Epithelial cell of esophagus (primary cell): Measurements from ENCODE around the gene GNAS-AS1.

Source experiments
- DNase-seq: peaks from one replicate; pipeline ENCODE4 v3.0.0; 2010; ENCODE audit warnings: low read depth
- H3K4me3 ChIP-seq: 2 replicates; pipeline ENCODE4 v1.5.1; 2011; ENCODE audit warnings: mild to moderate bottlenecking, low read length, control low read depth
- TF ChIP-seq, protein P1 (sequence below): IDR thresholded peaks from 2 replicates; pipeline ENCODE4 v1.5.1; 2011; ENCODE audit warnings: low read depth, mild to moderate bottlenecking, low read length, control low read depth, inconsistent platforms; ENCODE audit not compliant: insufficient read depth; ENCODE audit errors: missing control alignments

Gene GNAS-AS1

GRCh38 chr20:58870293-58871014, 19.8 kb upstream of the GNAS-AS1 start:
- DNase-seq: peak; percentile 60
- TF ChIP-seq, protein P1, sequence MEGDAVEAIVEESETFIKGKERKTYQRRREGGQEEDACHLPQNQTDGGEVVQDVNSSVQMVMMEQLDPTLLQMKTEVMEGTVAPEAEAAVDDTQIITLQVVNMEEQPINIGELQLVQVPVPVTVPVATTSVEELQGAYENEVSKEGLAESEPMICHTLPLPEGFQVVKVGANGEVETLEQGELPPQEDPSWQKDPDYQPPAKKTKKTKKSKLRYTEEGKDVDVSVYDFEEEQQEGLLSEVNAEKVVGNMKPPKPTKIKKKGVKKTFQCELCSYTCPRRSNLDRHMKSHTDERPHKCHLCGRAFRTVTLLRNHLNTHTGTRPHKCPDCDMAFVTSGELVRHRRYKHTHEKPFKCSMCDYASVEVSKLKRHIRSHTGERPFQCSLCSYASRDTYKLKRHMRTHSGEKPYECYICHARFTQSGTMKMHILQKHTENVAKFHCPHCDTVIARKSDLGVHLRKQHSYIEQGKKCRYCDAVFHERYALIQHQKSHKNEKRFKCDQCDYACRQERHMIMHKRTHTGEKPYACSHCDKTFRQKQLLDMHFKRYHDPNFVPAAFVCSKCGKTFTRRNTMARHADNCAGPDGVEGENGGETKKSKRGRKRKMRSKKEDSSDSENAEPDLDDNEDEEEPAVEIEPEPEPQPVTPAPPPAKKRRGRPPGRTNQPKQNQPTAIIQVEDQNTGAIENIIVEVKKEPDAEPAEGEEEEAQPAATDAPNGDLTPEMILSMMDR: peak; percentile 97
- H3K4me3 ChIP-seq: no peak overlapping the region

GRCh38 chr20:58869662-58870227, 19.0 kb upstream of the GNAS-AS1 start:
- H3K4me3 ChIP-seq: no peak overlapping the region
- TF ChIP-seq, protein P1: no peak
- no peak for DNase-seq

DNA sequence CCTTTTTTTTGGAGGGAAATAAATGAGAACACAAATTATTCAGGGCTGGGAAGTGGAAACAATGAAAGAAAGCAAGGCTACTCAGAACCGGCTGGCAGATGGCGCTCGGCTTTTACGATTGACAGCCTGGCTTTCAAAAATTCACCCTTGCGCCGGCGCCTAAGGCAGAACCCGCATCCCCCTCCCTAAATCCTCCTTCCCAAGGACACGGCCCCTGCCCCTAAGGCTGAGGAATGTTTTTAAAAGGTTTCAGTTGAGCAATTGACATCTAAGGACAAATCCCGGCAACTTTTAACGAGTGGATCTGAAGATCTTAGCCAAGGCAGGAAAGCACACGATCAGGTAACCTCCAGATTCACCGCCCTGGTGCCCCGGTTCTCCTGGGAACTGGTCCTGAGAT, 18.1 kb upstream of the GNAS-AS1 start:
- DNase-seq: peak; percentile 29
- TF ChIP-seq, protein P1: peak; percentile 43

DNA sequence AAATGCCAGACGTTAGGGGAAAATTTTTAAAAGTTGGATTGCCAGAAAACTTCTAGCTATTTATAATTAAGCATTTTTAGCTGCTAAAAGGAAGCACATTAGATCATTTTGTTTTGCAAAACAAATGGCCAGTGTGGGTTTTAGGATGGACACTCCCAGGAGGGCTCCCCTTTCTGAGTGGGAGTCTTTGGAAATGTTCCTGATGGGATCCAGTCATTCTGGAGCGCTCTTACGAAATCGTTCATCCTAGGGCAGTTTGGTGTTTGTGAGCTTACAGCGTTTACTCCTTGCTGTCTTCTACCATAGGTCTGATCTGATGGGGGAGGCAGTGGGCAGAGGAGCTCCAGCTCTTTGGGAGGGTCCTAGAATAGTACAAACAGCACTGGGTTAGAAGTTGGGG, 16.5 kb upstream of the GNAS-AS1 start:
- H3K4me3 ChIP-seq: no peak overlapping the region
- no peak for DNase-seq
- TF ChIP-seq, protein P1: no peak

More for the DNA sequence above, 18.1 kb upstream of the GNAS-AS1 start:
- no peak overlapping the region for H3K4me3 ChIP-seq

DNA sequence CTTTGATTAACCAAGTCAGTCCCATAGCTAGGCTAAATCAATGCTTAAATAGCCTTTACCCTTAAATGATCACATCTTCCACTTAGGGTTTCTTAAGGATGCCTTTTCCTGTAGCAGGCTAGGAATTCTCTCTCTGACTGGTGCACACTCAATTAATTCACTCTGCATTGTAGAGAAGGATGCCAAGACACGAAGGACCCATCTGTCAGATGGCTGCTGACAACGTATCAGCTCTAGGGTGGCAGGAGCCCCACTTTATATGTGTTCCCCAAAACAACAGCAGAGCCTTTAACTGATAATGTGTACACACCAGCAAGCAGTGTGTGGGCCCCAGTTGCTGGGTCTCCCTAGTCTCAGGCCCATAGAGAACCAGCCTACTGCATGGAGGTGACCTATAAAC, 15.1 kb upstream of the GNAS-AS1 start:
- no peak for DNase-seq
- no peak overlapping the region for H3K4me3 ChIP-seq
- TF ChIP-seq, protein P1: no peak

DNA sequence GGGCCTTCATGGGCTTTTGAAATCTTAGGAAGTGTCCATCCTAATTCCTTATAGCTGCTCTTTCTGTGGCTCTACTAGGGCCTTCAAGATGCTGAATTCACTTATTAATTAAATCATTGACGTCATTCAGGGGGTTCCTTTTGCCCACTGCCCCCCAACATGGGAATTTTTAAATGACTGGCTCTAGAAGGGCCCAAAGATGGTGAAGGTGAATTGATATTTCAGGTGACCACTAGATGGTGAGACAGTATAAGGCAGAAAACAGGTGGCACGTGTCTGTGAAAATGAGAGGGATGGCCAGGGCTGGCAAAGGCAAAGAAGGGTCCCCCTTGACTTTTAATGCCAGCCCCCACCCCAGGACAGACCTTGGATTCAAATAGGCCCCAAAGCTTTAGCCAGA, 13.6 kb upstream of the GNAS-AS1 start:
- TF ChIP-seq, protein P1: peak; percentile 23
- no peak for DNase-seq
- no peak overlapping the region for H3K4me3 ChIP-seq
